DND-41 (cell line): Measurements from ENCODE around the gene NCS1.

Experiments used
- ATAC-seq: fragments of 200-7000 bp; cut with Tn5 transposase; 3 replicates; pipeline ENCODE4 v1.9.1; 2021; ENCODE audit warnings: low read depth; ENCODE audit not compliant: insufficient read depth
- DNase-seq: peaks from one replicate; pipeline ENCODE4 v3.0.0-alpha.2; 2020
- H2AFZ ChIP-seq: 2 replicates; pipeline ENCODE4 v1.6.0; 2012; ENCODE audit warnings: low read depth, low read length
- H3K27ac ChIP-seq: 2 replicates; pipeline ENCODE4 v1.5.1; 2012; ENCODE audit warnings: low read length, inconsistent platforms
- H3K27me3 ChIP-seq: fragments of 200-600 bp; sonication (generic); 2 replicates; pipeline ENCODE4 v1.6.0; 2012; ENCODE audit warnings: low read length, mild to moderate bottlenecking, inconsistent platforms; ENCODE audit not compliant: insufficient read depth, poor library complexity
- H3K36me3 ChIP-seq: 2 replicates; pipeline ENCODE4 v1.5.1; 2012; ENCODE audit warnings: low read length, inconsistent platforms; ENCODE audit not compliant: insufficient read depth
- H3K4me1 ChIP-seq: 2 replicates; pipeline ENCODE4 v1.5.1; 2012; ENCODE audit warnings: mild to moderate bottlenecking, low read length; ENCODE audit not compliant: insufficient read depth
- H3K4me2 ChIP-seq: 2 replicates; pipeline ENCODE4 v1.6.0; 2012; ENCODE audit warnings: mild to moderate bottlenecking, moderate library complexity, low read length, inconsistent platforms; ENCODE audit not compliant: insufficient read depth
- H3K4me3 ChIP-seq, 2 experiments: fragments of 200-600 bp in 1 of 2; shearing (Covaris generic) in 1 of 2; 2 replicates each; pipeline ENCODE4 v1.5.1; 2012 to 2016; ENCODE audit warnings: inconsistent platforms in 2 of 2, low read length in 2 of 2, mild to moderate bottlenecking in 2 of 2, low read depth in 1 of 2, moderate library complexity in 1 of 2
- H3K79me2 ChIP-seq: 2 replicates; pipeline ENCODE4 v1.6.0; 2012; ENCODE audit warnings: low read length, inconsistent platforms; ENCODE audit not compliant: insufficient read depth
- H3K9ac ChIP-seq: 2 replicates; pipeline ENCODE4 v1.6.0; 2012; ENCODE audit warnings: low read depth, mild to moderate bottlenecking, inconsistent platforms, low read length, moderate library complexity
- H3K9me3 ChIP-seq: 2 replicates; pipeline ENCODE4 v1.5.1; 2012; ENCODE audit warnings: low read length, moderate library complexity, mild to moderate bottlenecking, inconsistent platforms; ENCODE audit not compliant: insufficient read depth, severe bottlenecking
- H4K20me1 ChIP-seq: 2 replicates; pipeline ENCODE4 v1.6.0; 2012; ENCODE audit warnings: low read length; ENCODE audit not compliant: insufficient read depth
- CTCF ChIP-seq: IDR thresholded peaks from 2 replicates; pipeline ENCODE4 v1.5.1; 2012; ENCODE audit warnings: borderline replicate concordance, low read length, moderate library complexity, mild to moderate bottlenecking; ENCODE audit not compliant: poor library complexity, severe bottlenecking; ENCODE audit errors: extremely low read depth
- EZH2 ChIP-seq: IDR thresholded peaks from 3 replicates; pipeline ENCODE4 v1.6.1; 2012; ENCODE audit warnings: borderline replicate concordance, low read depth, mild to moderate bottlenecking, moderate library complexity, low read length, inconsistent platforms; ENCODE audit not compliant: severe bottlenecking

NCS1 gene

DNA sequence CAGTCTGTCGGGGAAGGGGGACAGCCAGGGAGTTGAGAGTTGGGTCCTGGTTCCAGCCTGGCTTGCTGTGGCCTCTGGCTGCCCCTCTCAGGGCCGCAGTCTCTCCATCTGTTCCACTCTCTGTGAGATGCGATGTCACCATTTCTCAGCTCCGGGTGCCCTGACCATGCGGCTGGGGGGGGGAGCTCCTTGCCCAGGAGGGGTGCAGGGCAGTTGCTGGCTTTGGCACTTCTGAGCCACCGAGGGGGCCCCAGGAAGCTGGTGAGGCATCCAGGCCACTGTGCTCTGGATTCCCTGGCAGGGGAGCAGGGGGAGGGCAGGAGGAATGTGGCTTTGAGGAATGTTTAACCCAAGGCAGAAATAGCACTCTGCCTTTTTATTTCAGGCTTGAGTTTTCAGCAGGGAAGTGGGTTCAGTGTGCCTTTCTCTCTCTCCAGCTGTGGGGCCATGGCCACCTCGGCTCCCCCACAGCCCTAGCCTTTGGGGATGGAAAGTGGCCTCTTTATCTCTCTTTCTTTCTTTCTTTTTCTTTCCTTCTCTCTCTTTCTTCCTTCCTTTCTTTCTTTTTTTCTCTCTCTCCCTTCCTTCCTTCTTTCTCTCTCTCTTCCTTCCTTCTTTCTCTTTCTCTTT lies 11.0 kb downstream of the NCS1 start:
- H3K4me3 ChIP-seq = no peak overlapping the region
- no peak for ATAC-seq
- no peak overlapping the region for H3K27ac ChIP-seq
- no peaks in the 10 kb centered on the region for H3K9me3 ChIP-seq
- TF ChIP-seq EZH2 = no peak
- no peak for TF ChIP-seq CTCF
- no peaks in the 10 kb centered on the region for H4K20me1 ChIP-seq
- H3K36me3 ChIP-seq = no peaks in the 10 kb centered on the region
- no peaks in the 10 kb centered on the region for H3K79me2 ChIP-seq
- DNase-seq = no peak
- H3K4me1 ChIP-seq = no peaks in the 10 kb centered on the region
- no peaks in the 10 kb centered on the region for H3K27me3 ChIP-seq
- H3K9ac ChIP-seq = no peak overlapping the region
- H3K4me2 ChIP-seq = no peak overlapping the region
- H2AFZ ChIP-seq = no peak overlapping the region

DNA sequence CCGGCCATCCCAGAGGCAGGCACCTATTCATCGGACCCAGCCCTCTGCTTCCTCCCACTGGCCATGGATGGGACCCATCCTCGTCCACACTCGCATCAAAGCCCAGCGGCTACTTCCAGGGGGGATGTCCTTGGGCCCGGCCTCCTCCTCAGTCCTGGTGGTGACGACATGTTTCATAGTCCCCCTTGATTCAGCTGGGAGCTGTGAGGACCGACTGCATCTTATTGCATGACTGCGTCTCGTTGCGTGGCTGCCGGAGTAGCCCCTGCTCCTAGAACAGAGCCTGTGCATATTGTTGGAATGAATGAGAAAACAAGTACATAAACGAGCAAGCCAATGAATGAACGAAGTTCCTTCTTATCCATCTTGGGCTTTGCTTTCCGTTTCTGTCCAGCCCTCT lies 12.8 kb downstream of the NCS1 start:
- no peaks in the 10 kb centered on the region for H3K79me2 ChIP-seq
- ATAC-seq = no peak

DNA sequence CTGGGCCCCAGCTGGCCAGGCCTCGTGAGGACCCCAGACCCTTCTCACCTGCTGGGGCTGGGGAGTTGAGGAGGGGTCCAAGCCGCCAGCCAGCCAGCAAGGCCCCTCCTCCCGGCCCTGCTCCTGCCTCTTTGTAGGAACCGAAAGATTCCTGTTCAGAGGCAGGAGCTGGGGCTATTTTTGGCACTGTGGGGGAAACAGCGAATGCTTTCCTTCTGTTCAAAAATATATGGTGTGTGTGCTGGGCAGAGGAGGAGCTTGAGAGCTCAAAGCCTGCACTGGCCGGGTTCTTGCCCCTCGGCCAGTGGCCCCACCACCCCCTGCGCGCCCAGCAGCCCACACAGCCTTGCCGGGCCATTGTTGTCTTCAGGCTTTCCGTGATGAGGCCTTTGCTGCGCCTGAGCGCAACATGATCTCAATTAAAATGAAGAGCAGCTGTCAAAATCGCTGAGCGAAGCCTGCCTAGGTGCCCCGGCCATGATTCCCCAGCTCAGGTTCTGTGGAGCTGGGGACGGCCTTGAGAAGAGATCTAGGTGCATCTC lies 13.4 kb downstream of the NCS1 start:
- DNase-seq (no peak), ATAC-seq (no peak)
- Histone ChIP-seq H4K20me1 (no peaks in the 10 kb centered on the region), H3K36me3 (no peaks in the 10 kb centered on the region), H2AFZ (no peak overlapping the region), H3K4me1 (no peaks in the 10 kb centered on the region), H3K27ac (no peak overlapping the region), H3K27me3 (no peaks in the 10 kb centered on the region), H3K4me2 (no peak overlapping the region), H3K9ac (no peak overlapping the region), H3K79me2 (no peaks in the 10 kb centered on the region), H3K9me3 (no peaks in the 10 kb centered on the region), H3K4me3 (no peak overlapping the region)
- TF ChIP-seq CTCF (no peak), EZH2 (no peak)

More for the DNA sequence above, 12.8 kb downstream of the NCS1 start:
- no peak for DNase-seq
- Histone ChIP-seq H3K27ac (no peak overlapping the region), H3K9me3 (no peaks in the 10 kb centered on the region), H3K36me3 (no peaks in the 10 kb centered on the region), H4K20me1 (no peaks in the 10 kb centered on the region), H3K27me3 (no peaks in the 10 kb centered on the region), H3K4me1 (no peaks in the 10 kb centered on the region), H2AFZ (no peak overlapping the region), H3K9ac (no peak overlapping the region), H3K4me2 (no peak overlapping the region), H3K4me3 (no peak overlapping the region)
- TF ChIP-seq CTCF = no peak
- no peak for TF ChIP-seq EZH2

- DNase-seq (no peak), ATAC-seq (no peak)
- Histone ChIP-seq H3K4me3 (no peak overlapping the region), H3K4me1 (no peaks in the 10 kb centered on the region), H3K36me3 (no peaks in the 10 kb centered on the region), H3K27ac (no peak overlapping the region), H2AFZ (no peak overlapping the region), H3K9ac (no peak overlapping the region), H3K4me2 (no peak overlapping the region), H3K27me3 (no peaks in the 10 kb centered on the region), H3K79me2 (no peaks in the 10 kb centered on the region), H4K20me1 (no peaks in the 10 kb centered on the region), H3K9me3 (no peaks in the 10 kb centered on the region)
- TF ChIP-seq CTCF = no peak
- no peak for TF ChIP-seq EZH2
Measured at GRCh38 chr9:130186051-130186450, 13.8 kb downstream of the NCS1 start.
